Posterior cingulate gyrus (tissue), 11 donors: Measurements from ENCODE around the gene MIA.
"Not testable (repeated sequence)": the region's sequence is repeated elsewhere in the genome, so short reads cannot be mapped to it uniquely, and the experiment has no call there.

Experiments
- DNase-seq, 10 donors: peaks; one replicate each; pipeline versions ENCODE4 v3.0.0 to v3.0.0-alpha.2; 2020 to 2021; ENCODE audit warnings: mixed read lengths in 3 of 10
- intact Hi-C: fragments of 100-400 bp; cut with DNase I; formaldehyde crosslinking; loops from one replicate; pipeline ENCODE4 v1.15.1; 2023

The MIA gene

DNA sequence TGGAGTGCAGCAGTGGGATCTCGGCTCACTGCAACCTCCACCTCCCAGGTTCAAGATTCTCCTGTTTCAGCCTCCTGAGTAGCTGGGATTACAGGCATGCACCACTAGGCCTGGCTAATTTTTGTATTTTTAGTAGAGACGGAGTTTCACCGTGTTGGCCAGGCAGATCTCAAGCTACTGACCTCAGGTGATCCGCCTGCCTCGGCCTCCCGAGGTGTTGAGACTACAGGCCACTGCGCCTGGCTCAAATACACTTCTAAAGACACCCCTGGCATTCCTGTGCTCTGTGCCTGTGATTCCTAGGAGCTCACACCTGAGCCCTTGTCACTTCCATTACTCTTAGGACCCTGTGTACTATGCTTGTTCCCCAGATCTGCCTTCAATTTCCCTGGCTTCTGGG, 37.2 kb downstream of the MIA start:
- intact Hi-C loops: not testable (repeated sequence)
- DNase-seq: peak in 2 of 10 donors; percentile 22 to 28

DNA sequence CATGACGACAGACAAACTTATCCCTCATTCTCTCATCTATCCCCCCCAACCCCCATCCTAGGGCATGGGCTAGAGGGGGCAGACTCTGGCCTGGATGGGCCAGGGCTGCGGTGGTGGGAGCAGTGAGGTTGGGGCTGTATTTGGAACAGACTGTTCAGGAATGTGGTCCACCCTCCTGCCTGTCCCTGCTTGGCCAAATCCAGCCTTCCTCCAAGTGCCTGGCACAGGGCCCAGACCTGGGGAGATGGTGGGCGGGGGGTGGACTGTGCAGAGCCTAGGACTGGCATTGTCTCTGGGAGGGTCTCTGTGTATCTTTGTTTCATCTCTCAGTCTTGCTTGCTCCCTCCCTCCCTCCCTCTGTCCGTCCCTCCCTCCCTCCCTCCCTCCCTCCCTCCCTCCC, 37.9 kb downstream of the MIA start:
- DNase-seq: peak in 2 of 10 donors; percentile 71 to 75
- intact Hi-C loops: no loop called here

DNA sequence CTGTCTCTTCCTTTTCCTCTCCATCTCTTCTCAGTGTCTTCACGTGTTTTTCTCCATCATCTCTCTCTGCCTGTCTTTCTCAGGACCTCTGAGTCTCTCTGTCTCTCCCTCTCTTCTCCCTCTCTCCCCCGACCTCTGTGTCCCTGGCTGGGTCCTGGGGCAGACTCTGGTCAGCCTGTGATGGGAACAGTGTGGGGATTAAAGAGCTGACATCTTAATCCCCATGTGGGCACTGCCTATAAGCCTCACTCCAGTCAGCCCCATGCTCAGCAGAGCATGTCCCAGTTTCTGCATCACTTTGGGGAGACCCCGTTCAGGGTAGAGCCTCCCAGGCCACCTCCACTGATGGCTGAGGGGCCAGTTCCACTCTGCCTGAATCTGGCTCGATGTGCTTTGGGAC, 39.9 kb downstream of the MIA start:
- intact Hi-C loops: no loop called here
- peak in 1 of 10 donors; percentile 34 for DNase-seq

DNA sequence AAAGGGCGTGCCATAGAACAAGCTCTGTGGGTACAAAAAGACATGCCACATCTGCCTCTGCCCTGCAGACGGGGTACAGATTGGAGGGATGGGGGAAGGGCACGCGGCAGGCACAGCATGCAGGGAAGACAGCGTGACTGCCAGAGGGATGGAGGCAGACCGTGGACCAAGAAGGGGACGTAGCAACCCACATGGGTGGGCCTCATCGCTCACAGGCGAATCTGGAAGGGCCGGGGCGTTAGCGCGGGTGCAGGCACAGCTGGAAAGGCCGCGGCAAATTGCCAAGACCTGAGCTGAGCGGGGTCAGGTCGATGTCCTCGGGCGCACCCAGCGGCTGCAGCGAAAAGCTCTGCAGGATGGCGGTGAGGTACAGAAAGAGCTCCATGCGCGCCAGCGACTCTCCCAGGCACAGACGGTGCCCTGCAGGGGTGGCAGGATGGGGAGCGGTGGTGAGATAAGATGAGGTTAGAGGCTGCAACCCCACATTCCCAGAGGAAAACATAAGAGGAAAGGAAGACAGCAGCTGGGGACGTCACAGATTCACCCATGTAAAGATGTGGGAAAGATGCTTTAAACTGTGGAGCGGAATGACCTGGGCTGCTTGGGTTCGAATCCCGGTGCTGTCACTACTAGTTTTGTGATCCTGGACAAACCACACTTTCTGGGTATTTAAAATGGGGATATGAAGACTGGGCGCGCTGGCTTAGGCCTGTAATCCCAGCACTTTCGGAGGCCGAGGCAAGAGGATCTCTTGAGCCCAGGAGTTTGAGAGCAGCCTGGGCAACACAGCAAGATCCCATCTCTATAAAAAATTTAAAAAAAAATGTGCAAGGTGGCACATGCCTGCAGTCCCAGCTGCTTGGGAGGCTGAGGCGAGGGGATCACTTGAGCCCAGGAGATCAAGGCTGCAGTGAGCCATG, 43.4 kb downstream of the MIA start:
- intact Hi-C loops: not testable (repeated sequence)
- DNase-seq: peak in 7 of 10 donors; percentile 64 to 95 (median 73)

DNA sequence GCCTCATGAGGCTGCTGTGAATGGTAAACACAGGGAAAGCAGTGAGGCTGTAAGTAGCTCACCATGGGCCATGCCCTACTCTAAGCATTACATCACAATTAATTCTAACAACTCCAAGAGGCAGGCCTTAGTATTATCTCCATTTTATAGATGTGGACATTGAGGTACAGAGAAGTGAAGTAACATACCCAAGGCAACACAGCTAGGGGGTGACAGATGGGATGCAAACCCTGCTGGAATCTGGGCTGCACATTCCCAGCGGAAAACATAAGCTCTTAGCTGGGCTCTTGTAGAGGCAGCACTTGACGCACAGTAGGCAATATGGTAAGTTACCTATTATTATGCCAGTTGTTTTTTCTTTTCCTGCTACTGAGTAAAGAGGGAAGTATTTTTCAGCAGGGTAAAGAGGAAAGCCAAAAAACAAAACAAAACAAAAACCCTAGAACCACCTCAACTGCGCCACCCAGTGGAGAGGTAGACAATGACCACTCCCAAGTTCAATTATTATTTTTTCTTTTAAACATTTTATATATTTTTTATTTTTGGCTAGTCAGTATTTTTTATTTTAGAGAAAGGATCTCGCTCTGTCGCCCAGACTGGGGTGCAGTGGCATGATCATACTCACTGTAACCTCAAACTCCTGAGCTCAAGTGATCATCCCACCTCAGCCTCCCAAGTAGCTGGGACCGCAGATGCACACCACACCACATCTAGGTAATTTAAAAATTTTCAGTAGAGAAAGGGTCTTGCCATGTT, 44.3 kb downstream of the MIA start:
- intact Hi-C loops: not testable (repeated sequence)
- DNase-seq: peak in 3 of 10 donors; percentile 58 to 75 (median 67)

DNA sequence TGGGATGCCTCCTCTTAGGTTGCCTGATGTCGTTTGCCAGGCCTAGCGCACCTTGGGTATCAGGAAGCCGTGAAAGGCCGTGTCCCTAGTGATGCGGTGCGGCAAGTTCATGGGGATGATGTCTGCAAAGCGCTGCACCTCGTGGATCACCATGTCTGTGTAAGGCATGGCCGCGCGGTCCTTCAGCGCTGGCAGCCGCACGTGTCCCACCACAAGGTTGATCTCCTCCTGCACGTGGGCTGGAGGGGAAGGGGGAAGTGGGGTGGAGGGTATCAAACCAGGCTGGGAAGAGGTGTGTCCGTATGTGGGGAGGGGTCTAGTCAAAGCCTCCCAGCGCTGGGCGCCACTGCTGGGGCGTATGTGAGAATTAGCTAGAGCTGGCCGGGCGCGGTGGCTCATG, 46.8 kb downstream of the MIA start:
- peak in 2 of 10 donors; percentile 26 to 73 for DNase-seq
- intact Hi-C loops: no loop called here

DNA sequence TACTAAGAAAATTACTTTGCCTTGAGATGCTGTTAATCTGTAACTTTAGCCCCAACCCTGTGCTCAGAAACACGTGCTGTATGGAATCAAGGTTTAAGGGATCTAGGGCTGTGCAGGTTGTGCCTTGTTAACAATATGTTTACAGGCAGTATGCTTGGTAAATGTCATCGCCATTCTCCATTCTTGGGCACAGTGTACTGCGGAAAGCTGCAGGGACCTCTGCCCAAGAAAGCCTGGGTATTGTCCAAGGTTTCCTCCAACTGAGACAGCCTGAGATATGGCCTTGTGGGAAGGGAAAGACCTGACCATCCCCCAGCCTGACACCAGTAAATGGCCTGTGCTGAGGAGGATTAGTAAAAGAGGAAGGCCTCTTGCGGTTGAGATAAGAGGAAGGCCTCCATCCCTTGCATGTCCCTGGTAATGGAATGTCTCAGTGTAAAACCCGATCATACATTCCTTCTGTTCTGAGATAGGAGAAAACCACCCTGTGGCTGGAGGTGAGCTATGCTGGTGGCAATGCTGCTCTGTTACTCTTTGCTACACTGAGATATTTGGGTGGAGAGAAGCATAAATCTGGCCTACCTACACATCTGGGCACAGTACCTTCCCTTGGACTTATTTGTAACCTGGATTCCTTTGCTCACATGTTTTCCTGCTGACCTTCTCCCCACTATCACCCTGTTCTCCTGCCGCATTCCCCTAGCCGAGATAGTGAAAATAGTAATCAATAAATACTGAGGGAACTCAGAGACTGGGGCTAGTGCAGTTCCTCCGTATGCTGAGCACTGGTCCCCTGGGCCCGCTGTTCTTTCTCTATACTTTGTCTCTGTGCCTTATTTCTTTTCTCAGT, 47.6 kb downstream of the MIA start:
- intact Hi-C loops: not testable (repeated sequence)
- DNase-seq: peak in 1 of 10 donors; percentile 79

DNA sequence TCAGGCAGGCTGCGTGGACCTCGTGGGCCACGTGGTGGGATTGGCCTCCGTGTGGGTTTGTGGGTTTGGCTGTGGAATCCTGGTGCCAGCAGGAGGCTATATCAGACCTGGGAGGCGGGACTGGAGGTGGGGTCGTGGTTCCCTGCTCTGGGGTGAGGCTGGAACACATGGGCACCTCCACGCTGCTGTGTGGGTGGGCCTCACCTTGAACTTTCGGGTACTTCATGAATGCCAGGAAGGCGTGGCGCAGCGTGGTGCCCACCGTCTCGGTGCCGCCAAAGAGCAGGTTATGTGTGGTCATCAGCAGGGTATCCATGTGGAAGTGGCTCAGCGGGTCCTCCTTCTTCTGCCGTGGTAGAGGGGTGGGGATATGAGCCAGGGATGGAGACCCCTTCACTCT, 49.6 kb downstream of the MIA start:
- DNase-seq: peak in 1 of 10 donors; percentile 41
- intact Hi-C loops: not testable (repeated sequence)

DNA sequence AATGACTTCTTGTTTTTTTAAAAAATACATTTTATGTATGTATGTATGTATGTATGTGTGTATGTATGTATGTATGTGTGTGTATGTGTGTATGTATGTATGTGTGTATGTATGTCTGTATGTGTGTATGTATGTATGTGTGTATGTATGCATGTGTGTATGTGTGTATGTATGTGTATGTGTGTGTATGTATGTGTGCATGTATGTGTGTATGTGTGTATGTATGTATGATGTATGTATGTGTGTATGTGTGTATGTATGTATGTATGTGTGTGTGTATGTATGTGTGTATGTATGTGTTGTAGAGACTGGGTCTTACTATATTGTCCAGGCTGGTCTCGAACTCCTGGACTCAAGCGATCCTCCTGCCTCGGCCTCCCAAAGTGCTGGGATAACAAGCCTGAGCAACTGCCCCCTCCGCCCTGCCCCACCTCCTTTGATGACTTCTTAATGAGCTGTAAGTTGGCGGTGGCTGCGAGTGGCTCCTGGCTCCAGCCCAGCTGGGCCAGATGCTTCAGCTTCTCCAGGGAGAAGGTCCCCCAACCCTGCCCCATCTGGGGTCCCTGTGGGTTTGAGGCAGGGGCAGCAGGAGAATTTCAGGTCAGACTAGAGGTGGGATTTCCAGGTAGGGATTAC, 50.3 kb downstream of the MIA start:
- peak in 1 of 10 donors; percentile 15 for DNase-seq
- intact Hi-C loops: not testable (repeated sequence)

DNA sequence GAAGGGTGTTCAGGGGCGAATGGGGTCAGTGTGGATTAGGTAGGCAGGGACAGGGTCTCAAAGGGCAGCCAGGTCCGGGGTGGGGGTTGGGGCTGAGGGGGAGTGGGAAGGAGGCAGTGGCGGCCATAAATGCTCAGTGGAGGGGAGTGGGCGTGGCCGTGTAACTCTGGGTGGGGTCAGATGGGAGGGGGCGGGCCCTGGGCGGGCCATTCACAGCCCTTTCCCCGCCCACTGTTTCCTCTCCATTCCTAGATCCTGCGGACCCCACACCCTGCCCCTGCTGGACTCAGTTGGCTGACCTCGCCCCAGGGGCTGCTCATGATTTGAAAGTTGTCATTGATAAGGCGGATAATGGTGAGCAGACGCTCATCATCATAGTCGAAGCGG, 51.0 kb downstream of the MIA start:
- intact Hi-C loops, DNase-seq: not testable (repeated sequence)

DNA sequence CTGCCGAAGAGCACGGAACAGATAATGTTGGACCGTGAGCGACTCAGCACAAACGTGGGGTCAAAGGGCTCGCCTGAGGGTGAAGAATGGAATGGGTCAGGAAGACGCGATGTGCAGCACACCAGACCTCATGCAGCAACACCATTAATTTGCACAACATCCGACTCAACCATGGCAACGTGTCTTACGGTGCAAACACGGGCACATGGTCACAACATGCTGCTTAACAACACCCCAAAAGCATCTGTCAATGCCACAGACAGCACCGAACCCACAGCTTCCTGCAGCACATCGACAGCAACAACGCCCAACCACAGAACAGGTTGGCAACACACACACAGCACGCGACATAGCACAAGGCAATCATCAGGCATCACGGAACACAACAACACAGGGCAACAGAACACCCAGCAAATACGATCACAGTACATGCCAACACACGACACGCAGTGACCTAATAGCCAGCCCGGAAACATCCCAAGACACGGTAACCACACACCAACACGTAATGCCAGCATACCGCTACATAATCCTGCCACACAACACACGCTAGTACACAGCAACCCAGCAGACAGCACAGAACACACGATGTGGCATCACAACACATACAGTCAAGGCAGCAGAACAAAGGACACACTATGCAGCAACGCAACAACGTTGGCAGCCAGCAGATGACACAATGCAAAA, 51.5 kb downstream of the MIA start:
- peak in 1 of 10 donors; percentile 30 for DNase-seq
- intact Hi-C loops: not testable (repeated sequence)
